GM13976 (cell line): Measurements from ENCODE around the gene C14orf180.

ENCODE experiments used
- DNase-seq: peaks from one replicate; pipeline ENCODE4 v3.0.0; 2012; ENCODE audit warnings: low spot score
- CTCF ChIP-seq: IDR thresholded peaks from 2 replicates; pipeline ENCODE4 v1.5.1; 2012; ENCODE audit warnings: borderline replicate concordance, mild to moderate bottlenecking; ENCODE audit not compliant: insufficient read depth; ENCODE audit errors: extremely low read depth, missing control alignments, control extremely low read depth
- in situ Hi-C: fragments of 300-500 bp; cut with MboI; formaldehyde crosslinking; loops from one replicate; pipeline ENCODE4 v1.12.0; 2022; ENCODE audit warnings: low sequenced_read_pairs, mixed read lengths, inconsistent platforms; ENCODE audit not compliant: unreplicated experiment

C14orf180 gene

GRCh38 chr14:104561632-104562495, 17.7 kb upstream of the C14orf180 start:
- DNase-seq, result no peak
- in situ Hi-C loops, result no loop called here
- no peak for TF ChIP-seq CTCF

- no peak for DNase-seq
- TF ChIP-seq CTCF, result no peak
- in situ Hi-C loops, result no loop called here
These were observed 17.0 kb upstream of the C14orf180 start for GRCh38 chr14:104562606-104563005.

GRCh38 chr14:104563191-104563741, 16.3 kb upstream of the C14orf180 start:
- in situ Hi-C loops, result no loop called here
- TF ChIP-seq CTCF, result no peak
- DNase-seq, result no peak

GRCh38 chr14:104563742-104564615, 15.6 kb upstream of the C14orf180 start:
- in situ Hi-C loops, result no loop called here
- peak; percentile 73 for TF ChIP-seq CTCF
- DNase-seq, result peak; percentile 92

- no peak for DNase-seq
- TF ChIP-seq CTCF, result no peak
- in situ Hi-C loops, result no loop called here
These were observed 14.6 kb upstream of the C14orf180 start for GRCh38 chr14:104564744-104565679.
